ENCODE results near the gene NIPAL4.

GRCh38 chr5:157463081-157463480, 3.1 kb downstream of the NIPAL4 start:
- no peak for TF ChIP-seq HDAC2 (IDR thresholded peaks at IDR 0.05)
- no peak for TF ChIP-seq SMC3 (IDR thresholded peaks at IDR 0.05)
- TF ChIP-seq EP300 (IDR thresholded peaks at IDR 0.05): no peak
- no peak for TF ChIP-seq CTCF (IDR thresholded peaks at IDR 0.05)
- TF ChIP-seq USF2 (IDR thresholded peaks at IDR 0.05): no peak
- TF ChIP-seq SREBF2 (IDR thresholded peaks at IDR 0.05): no peak

All from A549 (cell line).